ENCODE results near the gene ARHGAP15.

The ARHGAP15 gene

GRCh38 chr2:143144813-143145455 lies 15.7 kb downstream of the ARHGAP15 start:
- no peak for DNase-seq (ENCODE audit: low spot score)

DNA sequence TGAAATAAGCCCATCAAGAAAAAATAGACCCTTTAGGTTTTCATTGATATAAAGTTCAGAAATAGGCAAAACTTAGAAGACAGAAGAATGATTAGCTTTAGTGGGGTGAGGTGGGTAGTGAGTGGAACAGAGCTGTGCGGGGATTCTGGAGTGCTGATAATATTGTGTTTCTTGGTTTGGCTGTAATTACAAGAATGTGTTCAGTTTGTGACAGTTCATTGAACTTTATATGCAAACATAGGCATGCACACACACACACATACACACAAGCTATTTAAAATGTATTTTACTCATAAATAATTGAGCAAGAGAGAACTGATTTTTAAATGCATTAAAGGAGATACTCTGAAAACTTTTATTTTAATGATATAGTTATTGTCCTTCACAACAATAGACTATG lies 17.1 kb downstream of the ARHGAP15 start:
- DNase-seq (ENCODE audit: low spot score), result no peak

- no peak for DNase-seq (ENCODE audit: low spot score)
Measured at GRCh38 chr2:143146815-143147530, 17.8 kb downstream of the ARHGAP15 start.

- DNase-seq (ENCODE audit: low spot score), result no peak
Measured at GRCh38 chr2:143148011-143148410, 18.8 kb downstream of the ARHGAP15 start.

DNA sequence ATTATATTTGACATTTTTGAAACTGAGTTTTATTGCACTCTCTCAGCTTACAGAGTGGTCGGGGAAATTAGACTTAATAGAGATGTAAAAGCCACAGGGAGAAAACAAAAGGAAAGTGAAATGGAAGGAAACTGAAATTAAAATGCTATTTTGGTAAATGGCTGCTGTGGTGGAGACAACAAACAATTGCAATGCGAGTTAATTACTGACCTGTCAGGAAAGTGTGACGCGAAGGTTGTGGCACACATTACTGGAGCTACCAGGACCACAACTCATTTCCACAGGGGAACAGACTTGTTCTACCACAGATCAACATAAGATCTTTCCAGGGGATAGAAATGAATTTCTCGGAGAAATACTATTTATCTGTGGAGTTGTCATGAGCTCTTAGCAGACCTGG lies 19.5 kb downstream of the ARHGAP15 start:
- no peak for DNase-seq (ENCODE audit: low spot score)

DNA sequence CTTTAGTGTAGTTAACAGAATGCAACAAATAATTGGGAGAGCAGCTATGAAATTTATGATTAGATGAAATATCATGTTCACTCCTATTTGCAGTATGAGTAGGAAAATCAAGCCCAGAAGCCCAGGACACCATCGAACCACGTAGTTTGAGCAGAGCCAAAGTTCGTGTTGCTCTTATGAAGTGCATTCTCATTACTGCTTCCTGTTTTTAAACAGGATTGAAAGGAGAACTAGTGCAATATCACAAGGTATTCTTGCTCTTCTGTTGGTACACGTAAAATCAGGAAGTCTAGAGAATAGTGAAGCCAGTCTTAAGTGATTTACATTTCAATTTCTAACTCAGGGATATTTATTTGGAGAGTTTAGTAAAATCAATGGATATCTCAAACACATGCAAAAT lies 21.1 kb downstream of the ARHGAP15 start:
- DNase-seq (ENCODE audit: low spot score), result no peak

DNA sequence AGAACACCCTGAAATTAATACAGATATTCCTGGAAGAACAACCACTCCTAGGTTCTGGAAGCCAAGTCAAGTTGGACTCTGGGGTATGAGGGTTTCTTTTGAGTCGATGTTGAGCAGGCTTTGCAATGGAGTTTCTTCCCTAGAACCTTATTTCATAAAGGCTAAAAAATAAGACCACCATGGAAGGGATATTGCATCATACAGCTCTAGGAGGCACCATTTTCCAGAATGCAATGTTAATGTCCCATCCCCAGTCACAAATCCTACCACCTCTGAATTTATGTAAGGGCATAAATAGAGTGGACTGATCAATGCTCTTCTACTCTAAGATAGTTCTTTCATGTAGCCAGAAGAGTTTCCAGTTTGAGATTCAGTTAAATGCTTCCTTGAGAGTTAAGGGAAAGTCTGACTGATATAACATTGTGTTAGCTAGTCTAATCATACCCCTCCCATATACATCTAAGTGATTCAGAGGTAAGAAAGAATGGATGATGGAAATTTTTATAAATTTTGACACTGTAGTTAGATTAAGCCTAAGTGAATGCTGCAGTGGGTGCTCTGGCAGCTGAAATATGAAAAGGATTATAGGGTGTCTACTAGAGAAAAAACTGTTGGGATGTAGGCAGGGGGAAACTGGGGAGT lies 22.0 kb downstream of the ARHGAP15 start:
- DNase-seq (ENCODE audit: low spot score), result no peak

GRCh38 chr2:143152219-143152618 lies 23.0 kb downstream of the ARHGAP15 start:
- no peak for DNase-seq (ENCODE audit: low spot score)

DNA sequence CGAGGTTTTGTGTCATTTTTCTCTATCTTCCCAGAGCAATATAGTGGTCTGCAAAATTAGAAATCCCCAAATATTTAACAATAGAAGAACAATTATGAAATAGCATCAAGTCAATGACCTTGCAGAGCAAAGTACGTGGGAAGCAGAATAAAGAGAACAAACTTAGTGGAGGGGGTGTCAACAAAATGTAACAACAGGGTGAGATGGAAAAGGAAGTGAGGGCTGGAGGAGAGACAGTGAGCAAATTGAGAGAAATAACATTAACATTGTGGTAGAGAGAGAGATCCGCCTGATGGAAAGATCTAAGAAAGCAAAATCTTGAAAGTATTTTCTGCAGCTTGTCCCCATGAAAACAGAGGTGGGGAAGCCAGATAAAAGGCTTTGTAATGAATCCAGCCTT lies 23.4 kb downstream of the ARHGAP15 start:
- DNase-seq (ENCODE audit: low spot score), result no peak

- DNase-seq (ENCODE audit: low spot score), result no peak
Measured at GRCh38 chr2:143155661-143156060, 26.4 kb downstream of the ARHGAP15 start.

GRCh38 chr2:143157001-143157400 lies 27.8 kb downstream of the ARHGAP15 start:
- DNase-seq (ENCODE audit: low spot score), result no peak

DNA sequence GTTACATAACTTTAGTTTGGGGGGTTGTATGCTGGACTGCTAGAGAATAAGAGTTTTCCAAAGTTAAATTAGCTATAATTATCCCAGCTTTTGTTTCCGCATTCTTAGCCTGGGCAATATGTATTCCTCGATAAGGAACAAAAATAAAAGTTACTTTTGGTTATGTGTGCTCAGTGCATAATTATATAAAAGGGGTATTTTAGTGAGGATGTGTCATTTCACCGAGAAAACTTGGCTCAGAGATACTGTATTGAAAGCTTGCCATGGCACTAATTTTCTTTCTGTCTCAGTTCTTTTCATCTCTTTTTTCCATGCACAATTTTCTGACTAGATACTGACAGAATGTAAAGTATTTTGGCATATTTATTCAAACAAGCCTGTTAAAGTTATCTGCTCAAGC lies 28.2 kb downstream of the ARHGAP15 start:
- DNase-seq (ENCODE audit: low spot score), result no peak

DNA sequence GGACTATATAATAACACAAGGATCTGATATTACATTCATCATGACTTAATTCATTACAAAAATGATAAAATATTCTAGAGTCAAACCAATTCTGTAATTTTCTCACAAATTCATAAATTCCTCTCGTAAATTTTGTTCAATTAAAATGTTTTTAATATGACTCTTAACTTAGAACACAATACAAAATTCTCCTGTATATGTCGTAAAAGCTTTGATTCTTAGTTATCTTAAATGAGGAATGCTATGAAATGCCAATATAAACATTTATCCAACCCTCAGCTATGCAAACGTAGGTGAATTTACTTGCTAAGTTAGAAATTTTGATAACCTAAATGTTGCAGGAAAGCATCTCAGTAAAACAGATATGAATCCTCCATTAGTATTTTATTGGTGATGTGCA lies 28.9 kb downstream of the ARHGAP15 start:
- no peak for DNase-seq (ENCODE audit: low spot score)

GRCh38 chr2:143158551-143159485 lies 29.6 kb downstream of the ARHGAP15 start:
- no peak for DNase-seq (ENCODE audit: low spot score)

DNA sequence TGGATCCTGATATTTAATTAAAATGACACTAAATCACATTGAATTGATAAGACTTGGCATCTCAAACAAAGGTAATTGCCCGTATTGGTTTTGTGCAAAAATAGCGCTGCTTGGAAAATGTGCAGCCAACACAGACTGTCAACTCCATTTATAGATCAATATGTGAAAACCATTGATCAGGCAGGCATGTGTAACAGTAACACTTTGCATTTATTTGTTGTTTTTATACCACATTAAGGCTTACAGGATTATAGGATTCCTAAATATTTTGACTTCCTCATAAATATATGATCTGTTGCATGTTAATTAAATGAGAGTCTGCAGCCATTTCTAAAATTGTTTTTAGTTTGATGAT lies 30.2 kb downstream of the ARHGAP15 start:
- DNase-seq (ENCODE audit: low spot score), result no peak

DNA sequence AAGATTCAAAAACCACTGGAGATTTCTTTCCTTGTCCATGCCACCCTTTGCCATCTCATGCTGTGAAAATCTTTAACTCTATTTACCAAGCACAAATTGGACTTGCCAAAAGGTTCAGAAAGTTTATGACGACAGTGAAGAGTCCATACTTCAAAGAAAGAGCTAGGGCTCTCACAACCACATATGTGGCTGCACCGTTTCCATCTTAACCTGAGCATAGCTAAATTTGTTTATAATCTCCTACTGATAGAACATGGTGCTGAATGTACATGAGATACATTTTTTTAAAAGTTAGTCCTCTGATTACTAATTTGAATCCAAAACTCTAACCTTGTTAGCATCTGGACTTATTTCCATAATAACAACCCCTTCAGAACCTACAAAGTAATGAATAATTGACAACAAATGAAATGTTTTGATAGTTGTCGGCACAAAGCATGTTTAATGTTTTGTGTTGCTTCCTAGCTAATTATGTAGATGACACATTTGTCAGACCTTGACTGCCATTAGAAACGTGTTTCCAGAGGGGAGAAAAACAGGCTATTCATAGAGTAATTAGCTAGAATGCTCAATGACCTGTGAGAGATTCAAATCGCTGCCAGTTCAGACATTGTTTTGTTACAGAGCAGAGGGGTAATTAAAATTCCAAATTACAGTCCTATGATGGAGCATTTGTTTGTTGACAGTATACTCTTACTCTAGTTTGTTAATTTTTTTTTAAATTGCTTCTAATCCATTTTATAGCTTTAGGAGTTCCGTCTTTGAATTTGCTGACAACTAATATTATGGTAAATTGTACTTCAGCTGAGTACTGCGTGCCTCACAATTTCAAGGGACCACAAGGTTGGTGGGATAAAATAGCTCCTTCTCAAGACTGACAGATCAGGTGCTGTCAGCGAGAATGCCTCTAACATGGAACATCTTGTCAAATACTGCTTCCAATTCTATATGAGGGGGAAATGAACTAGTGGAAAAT lies 31.8 kb downstream of the ARHGAP15 start:
- DNase-seq (ENCODE audit: low spot score), result no peak

GRCh38 chr2:143162123-143162837 lies 33.1 kb downstream of the ARHGAP15 start:
- DNase-seq (ENCODE audit: low spot score), result no peak

DNA sequence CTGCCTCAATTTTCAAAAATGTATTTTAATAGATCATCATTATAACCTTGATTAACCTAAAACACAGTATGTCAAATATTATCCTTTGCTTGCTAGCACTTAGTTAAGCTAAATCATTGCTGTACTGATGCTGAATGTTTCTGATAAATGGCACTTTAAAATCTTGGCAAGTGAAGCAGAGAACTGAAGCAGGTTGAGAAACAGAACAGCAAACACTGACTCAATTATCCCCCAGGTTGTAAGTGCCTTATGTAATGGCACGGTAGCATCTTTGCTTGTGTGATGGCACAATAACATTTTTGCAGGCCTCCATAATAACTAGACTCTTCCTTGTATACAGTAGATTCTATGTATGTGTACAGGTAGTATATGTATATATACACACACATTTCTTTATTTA lies 33.8 kb downstream of the ARHGAP15 start:
- no peak for DNase-seq (ENCODE audit: low spot score)

DNA sequence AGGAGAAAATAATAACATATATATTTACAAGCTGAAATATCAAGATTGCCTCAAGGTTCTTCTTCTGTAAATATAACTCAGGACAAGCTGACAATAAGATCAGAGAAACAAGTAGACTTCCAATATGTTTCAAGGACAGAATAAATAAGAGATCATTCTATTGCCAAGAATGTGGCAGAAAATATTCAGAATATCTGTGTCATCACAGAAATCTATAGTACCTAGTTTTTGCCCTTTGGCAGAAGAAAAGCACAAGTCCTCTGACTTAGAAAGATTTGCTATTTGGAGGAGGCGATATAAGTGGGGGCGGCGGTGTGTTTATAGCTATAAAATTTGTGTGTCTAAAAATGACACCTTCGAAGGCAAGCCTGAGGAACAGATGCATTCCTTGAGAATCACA lies 34.3 kb downstream of the ARHGAP15 start:
- DNase-seq (ENCODE audit: low spot score), result no peak

DNA sequence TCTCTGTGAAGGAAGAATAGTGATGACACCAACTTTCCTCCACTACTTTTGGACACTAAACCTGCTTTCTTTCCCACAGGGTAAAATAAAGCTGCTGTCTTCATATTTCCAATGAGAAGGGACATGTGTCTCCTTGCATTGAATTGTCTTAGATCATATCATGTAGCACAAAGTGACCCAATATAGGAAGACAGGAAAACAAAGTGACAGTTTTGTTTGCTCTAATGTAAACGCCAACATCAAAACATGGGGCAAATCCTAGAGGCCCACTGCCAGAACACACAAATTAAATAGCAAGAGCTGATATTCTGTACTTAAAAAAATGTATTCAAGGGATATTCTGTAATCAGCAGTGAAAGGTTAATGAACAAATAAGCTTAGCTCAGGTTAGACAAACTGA lies 36.1 kb downstream of the ARHGAP15 start:
- DNase-seq (ENCODE audit: low spot score), result no peak

- DNase-seq (ENCODE audit: low spot score), result no peak
Measured at GRCh38 chr2:143169105-143169504, 39.9 kb downstream of the ARHGAP15 start.

All from HuH-7.5 (cell line).